Activated CD4-positive, alpha-beta T cell treated with anti-CD3 and anti-CD28 coated beads, Interleukin-10, Interleukin-2, amounts not matched to agents 100 ng/mL and 50 ng/mL, durations not matched to agents 16 hours and 8 hours (primary cell): ENCODE measurements around the gene MVB12B.

Source experiments
- DNase-seq: peaks from one replicate; pipeline ENCODE4 v3.0.0-alpha.2; 2020

MVB12B gene

DNA sequence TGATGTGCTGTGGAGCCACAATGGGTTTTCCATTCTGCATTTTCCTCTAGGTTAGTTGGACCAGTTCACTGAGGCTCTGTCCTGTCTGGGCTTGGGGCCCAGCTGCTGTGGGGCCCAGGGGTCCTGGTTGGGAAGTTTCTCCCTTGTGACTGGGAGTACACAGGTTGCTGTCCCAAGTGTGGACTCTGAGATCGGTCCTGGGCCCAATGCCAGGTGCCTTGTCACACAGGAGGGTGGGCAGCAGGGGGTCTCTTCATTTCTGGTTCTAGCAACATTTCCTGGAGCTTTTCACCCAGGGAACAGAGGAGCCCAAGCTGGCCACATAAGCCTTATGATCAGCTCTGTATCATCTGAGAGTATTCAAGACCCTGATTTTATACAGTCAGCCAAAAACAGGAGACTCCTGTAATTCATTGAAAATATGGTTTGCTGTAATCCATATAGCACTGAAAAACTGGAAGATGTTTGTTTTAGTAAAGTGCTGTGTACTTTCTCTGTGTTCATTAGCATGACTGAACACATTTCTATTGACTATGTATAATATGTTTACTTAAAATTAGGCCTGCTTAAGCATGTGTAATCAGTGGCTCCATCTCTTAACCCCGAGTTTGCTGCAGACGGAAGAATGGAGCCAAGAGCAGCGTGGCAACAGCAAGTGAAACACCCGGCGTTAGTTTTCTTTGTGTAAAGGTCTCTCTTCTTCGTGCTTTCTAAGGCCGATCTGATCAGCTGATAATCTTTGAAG lies 62.5 kb downstream of the MVB12B start:
- no peak for DNase-seq

DNA sequence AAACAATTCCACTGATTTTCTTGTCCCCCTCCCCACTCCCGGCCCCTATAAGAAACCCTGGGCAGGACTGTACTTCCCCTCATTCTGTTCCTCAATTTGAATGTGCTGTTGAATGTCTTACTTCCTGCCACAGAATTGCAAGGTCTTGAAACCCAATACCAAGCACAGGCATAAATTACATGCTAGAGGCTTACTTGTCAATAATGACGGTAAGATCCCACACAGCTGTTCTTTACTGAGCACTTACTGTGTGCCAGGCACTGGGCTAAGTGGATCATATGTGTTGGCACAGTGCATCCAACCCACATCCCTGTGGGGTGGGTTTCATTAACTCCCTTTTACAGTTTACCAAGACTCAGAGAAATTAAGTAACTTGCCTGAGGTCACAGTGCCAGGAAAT lies 63.4 kb downstream of the MVB12B start:
- no peak for DNase-seq

DNA sequence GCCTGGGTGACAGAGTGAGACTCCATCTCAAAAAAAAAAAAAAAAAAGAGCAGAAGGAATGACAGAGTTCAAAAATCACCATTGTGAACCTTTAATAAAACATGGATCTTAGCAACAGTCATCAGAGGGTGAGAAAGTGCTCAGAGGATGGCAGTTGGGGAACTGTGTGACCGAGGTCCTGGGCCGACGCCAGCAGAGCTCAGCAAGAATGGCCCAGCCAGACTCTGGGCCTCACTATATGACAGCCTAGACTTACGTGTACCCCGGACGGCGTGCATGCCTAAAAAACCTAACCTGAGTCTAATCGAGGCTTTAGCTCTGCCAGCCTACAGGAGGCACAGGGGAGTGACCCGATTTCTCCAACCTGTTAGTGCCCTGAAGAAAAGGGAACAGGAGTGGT lies 64.3 kb downstream of the MVB12B start:
- no peak for DNase-seq

DNA sequence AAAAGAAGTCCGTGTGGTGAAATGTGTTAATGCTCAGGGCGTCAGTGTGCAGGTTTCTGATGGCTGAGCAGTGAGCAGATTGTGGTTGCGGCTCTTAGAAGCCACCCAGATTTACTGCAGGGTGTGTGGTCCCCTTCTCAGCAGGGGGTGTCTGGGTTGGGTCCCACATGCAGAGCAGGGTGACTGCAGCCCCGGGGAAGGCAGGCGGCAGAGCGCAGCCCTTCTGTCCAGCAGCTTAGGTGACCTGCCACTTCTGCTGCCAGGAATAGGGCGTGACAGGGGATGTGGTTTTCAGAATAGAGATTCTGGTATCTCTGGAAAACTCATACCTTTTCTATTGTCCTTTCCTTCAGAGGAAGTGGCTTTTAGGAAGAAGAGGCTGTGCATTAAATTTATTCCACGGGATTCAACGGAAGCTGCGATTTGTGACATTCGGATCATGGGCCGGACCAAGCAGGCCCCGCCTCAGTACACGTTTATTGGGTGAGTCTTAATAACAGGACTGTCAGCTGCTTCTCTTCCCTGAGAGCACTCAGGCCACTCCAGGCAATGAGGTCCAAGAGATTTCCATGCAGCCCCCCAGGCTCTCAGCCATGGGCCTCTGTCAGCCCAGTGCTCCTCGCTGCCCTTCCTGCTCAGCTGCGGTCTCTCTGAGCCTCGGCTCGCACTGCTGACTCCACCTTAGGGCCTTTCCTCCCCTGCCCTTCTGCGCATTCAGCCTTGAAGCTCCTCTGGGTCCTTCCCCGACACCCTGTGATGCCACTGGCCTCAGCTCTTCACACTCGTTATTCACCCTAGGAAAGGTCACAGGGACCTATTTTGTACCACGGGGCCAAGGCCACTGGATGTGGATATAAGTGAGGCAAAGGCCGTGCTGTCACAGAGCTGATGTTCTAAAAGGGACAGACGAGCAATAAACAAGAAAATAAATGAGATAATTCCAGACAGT lies 65.4 kb downstream of the MVB12B start:
- no peak for DNase-seq

DNA sequence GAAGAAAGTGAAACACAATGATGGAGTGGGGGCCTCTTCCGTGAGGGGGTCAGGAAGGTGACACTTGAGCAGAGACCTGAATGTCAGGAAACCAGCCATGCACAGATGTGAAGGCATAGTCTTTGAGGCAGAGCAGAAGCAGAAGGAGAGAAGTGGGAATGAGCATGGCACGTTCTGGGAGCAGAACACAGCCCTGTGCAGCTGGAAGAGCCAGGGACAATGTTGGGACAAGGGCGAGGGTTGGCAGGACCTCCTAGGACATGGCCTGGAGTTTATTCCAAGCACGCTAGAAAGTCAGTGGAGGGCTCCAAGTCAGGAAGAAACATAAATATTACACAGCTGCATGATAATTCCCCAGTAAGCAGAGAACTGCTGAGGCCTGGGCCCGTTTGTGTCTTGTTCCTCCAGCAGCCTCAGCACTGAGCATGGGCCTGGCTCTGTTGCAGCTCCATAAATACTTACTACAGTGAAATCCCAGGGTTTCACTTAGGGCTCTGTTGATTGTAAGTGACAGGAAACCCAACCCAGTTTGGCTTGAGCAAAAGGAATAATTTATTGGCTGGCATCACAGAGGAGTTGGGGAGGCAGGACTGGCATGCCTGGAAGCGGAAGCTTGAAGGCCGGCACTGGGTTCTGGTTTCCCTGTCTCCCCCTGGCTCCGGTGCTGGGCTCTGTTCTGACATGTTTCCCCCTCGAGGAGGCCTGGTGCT lies 66.2 kb downstream of the MVB12B start:
- DNase-seq, result no peak

DNA sequence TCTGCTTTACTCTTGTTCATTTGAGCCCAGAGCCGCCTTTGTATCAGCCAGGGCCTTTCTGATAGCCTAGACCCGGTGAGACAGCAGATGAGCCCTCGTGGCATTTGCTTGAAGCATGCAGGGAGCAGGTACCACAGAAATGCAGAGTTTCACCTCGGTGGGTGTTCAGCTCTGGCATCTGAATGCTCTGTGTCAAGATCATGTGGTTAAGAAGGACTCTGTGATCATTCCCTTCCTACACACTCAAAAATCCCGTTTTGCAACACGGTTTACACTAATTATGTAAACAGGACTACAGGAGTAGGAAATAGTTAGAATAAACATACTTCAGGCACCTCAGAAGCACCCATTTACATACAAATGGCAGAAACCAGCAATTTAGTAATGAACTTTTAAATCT lies 67.2 kb downstream of the MVB12B start:
- DNase-seq, result no peak

DNA sequence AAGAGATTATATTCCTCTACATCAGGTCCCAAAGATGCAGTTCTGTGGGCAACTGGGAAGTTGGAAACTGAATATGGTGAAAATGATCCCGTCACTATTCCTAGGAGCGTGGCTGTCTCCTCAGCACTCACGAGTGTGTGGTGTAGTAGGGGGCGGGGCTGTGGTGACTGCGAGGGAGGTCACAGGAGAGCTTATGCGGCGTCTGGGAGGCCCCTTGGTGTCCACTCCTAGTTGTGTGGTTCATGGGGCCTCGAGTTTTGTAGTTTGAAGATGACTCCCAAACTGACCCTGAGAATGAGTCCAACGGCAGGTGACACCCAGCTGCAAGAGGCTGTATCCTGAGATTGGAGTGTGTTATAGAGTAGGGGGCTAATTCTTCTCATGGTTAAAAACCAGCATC lies 68.2 kb downstream of the MVB12B start:
- DNase-seq, result no peak

DNA sequence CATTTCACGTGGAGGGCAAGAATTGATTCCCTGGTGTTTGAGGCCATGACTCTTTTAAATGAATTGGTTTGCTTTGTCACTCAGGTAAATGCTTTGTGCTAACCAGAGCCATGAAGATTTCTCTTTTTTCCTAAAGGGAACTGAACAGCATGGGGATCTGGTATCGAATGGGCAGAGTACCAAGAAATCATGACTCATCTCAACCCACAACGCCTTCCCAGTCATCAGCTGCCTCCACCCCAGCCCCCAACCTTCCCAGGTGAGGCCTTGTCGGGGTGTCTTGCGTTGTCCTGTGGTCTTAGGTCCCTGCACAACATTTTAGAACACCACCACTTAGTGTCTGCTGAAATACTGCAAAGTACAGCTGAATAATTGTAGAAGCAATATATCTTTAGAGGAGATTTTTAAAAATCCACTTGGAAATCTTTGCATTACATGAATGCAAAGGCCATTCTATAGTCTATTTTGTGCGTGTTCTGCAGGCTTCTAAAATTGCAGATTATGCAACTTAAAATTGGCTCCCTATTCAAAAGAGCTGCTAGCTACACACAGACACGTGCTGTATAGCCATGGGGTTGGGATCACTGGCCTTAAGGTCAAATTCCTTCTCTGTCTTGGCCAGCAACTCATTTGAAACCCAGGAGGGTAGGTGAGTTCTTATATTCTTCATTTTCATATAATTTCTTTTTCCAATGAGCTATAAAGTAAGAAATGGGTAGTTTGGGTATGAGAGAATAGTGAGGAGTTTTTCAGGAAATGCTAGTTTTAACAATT lies 69.0 kb downstream of the MVB12B start:
- peak; percentile 46 for DNase-seq

DNA sequence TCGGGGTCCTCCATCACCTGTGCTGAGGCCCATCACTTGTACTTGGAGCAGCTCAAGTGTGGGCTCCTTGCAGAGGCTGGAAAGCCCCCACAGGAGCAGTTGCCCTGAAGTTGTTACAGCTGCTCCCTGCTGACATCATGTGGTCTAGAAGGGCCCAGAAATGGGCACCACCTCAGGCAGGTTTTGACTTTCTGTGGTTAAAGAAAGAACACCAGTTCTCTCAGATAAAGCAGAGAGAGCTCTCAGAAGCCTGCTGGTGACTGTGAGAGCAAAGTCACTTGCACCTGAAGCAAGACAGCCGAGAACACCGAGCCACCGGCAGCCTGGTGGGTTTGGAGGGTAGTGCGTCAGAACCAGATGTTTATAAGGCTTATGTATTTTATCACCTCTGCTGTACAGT lies 70.4 kb downstream of the MVB12B start:
- peak; percentile 90 for DNase-seq

DNA sequence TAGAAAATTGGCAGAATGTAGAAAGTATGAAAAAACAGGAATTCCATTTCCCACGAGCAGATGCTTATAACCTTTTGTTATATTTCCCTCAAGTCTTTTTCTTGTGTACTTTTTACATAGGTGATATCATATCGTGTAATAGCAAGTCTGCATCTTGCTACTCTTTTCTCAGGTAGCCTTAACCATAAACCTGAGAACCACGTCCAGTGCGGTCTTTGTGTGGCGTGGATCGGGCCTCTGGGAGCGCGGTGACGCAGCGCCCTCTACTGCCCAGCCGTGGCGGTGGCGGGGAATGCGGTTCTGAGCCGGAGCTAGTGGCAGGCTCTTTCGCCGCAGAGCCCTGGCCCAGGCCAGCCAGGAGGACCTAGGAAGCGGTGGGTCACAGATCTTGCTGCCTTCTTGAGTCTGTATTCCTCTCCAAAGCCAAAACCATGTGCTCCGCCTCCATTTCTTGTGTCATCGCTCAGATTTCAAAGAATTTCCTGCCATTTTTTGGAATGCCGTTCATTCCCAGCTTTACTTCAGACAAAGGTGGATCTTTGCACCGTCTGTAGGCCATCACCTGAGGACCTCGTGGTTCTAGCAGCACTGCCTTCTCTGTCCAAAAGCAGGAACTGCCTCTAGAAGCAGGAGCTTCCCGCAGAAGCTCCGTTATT lies 71.9 kb downstream of the MVB12B start:
- peak; percentile 79 for DNase-seq

DNA sequence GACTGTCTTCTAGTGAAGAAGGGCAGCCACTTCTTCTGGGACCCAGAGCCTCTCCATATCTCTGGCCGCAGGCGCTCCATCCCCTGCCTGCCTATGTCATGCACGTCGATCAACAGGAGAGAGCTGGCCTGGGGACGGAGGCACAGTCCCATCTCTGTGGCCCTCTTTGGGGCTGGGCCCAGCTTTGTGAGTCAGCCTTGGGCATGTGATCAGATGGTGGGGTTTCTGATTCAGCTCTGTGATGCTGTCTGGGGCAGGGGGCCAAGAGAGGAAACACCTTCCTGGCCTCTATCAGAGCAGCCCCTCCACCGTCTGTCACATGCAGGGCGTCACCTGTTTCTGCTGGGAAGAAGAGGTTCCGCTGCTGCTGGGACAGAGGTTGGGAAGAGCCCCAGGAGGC lies 72.6 kb downstream of the MVB12B start:
- no peak for DNase-seq

DNA sequence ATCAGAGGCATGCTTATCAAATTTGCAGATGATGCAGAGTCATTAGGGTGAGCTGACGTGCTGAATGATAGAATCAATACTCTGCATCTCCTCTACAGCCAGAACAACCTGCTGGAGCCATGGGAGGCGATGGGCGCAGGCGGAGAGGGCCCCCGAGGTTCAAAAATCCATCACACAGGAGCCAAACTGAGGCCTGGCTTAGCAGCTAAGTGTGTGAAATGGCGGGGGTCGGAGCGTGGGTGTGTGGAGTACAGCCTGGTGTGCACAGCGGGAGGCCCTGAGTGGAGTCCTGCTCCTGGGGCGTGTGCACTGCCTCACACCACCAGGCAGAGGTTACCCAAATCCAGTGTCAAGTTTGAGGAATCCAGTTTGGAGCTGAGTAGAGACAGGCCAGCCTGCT lies 73.2 kb downstream of the MVB12B start:
- no peak for DNase-seq

DNA sequence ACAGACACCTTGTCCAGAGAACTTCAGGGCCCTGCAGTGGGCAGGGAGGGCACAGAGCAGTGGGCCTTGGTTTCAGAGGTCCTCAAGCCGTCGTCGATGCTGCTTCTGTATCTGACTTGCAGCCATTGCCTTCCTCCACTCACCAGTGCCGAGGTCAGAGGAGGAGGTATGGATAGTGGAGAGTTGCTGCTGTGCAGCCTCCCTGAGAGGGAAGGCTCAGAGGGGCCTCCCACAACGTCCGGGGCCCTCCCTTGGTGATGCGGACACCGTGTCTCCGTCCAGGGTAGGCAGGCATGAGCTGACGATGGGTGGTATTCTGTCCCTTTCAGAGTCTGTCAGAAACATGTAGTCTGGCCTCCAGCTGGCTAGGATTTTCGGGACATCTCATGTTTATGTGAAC lies 73.9 kb downstream of the MVB12B start:
- no peak for DNase-seq

DNA sequence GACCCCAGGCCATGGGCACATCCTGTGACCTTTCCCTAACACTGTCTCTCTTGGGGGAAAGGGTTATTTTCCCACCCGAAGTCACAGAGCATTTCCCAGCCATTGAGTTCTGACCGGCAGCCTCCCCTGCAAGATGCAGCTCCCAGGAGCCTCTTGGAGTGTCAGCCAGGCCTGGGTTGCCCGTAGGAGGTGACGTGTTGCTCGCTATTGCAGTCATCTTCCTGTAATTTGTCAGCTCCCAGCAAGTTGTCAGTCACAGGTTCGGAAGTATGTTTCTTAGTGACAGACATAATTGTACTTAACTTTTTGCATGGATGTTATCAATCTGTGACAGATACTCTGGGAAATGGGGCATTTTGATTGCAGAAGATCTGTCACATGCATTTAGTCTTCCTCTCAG lies 74.5 kb downstream of the MVB12B start:
- peak; percentile 69 for DNase-seq

DNA sequence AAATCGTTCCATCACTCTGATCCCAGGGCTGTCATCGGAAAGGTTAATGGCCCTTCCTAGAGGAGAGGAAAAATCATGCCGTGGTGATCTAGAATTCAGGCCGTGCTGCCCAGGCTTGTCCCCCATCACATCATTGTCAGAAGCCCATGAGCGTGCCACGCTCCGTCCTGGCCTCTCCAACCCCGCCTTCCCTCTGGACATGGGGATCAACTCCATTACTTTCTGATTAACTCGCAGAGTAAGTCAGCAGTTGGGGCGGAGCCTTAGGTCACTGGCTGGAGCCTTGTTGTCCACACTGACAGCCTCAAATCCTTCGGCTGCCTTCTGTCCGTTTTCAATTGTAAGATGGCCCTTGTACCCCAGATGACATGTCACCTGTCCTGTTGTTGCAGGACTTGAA lies 75.0 kb downstream of the MVB12B start:
- no peak for DNase-seq

DNA sequence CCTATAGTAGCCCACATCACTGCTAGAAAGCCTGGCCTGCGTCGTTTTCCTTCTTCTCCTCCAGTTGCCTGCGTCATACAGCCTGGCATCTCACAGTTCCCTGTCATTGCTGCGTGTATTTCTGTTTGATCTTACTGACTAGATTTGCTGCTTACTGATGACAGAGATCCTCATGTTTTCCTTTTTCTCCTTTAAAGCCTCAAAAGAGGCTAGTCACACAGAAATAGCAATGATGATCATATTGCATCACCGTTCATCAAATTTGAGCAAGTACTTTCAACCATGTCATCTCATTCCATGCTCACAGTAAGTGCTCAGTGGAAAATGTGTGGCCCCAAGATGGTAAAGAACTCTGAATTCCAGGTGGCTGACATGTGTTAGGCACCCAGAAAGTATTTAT lies 76.8 kb downstream of the MVB12B start:
- no peak for DNase-seq

DNA sequence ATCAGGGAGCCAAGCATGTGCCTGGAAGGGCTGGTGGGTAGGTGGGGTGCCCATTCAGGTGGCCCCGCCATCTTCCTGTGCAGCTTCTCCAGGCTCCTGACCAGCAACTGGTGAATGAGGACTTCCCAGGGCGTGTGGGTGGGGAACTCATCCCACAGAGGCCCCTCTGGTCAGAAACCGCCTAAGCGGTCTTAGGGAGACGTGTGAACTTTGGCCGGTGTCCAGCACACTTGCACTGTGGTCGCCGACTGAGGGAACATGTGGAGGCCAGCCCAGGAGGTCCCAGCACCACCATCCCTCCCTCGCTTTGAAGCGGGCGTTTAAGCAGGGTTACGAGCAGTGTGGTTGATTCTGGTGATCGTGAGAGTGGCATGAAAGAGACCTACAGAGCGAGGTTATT lies 77.8 kb downstream of the MVB12B start:
- DNase-seq, result no peak

DNA sequence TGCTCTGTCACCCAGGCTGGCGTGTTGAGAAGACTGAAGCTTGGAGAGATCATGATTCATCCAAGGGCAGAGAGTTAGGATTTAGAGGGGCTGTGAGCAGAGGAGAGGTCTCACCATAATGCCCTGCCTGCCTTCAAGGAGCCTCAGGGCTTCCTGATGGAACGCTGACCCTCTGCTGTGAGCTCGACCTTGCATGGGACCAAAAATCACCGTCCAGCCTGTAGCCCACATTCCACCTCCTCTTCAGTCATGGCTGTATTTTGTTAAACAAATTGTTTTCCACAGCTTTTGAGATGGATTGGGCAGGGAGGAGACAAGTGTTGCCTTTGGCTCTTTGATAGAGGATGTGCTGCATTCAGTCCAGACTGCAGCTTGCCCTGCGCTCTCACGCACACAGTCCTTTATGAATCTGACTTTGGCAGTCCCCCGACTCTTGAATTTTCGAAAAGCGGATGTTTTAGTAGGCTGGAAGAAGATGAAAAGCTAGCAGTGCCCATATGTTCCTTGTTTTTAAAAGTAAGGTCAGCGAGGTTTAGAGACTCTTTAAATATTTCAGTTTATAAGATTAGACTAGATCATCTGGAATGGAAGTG lies 79.5 kb downstream of the MVB12B start:
- no peak for DNase-seq

DNA sequence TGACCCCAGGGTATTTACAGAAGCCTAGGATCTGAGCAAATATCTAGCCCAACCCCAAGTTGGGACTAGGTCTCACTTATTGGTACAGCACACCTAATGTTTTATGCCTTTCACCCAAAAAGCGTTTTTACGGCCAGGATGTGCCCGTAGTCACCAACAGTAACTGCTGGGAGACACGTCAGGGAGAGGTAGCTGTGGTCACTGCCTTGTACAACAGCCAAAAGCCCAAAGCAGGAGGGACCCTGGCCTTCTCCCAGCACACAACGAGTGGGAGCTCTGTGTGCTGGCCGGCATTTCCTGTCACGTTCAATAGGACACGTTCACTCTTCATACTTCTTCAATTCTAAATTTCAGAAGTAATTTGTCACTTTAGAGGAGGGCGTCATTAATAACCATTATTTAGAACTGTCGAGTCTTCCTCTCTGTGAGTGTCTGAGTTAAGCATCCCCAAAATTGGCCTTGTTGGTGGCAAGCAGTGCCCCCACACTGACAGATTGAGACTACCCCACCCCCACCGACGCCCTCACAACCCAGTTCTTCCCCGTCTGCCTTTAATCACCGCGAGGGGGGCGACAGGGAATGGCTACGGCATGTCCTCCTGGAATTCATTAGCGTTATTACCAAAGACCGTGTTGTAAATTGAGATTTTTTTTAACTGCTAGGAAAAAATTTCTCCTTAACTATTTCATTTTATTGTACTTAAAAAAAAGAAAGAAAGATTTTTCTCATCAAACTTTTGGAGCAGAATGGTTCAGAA lies 80.7 kb downstream of the MVB12B start:
- no peak for DNase-seq

DNA sequence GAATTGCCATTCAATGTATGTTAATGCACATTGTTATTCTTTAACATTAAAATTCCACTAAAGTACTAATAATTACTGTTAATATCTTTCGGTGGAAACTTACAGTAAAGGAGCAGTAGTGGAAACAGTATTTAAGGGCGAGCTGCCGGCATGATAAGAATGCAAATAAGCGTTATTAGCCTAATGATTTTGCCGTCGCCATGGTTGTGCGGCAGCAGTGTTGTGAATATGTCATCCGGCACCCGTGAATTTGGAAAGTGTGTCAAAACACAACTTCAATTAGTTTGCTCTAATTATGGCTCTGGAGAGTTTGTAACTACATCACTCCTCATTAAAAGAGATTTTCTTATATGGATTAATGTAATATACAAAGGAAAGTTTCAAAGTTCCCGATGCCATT lies 81.4 kb downstream of the MVB12B start:
- DNase-seq, result no peak

DNA sequence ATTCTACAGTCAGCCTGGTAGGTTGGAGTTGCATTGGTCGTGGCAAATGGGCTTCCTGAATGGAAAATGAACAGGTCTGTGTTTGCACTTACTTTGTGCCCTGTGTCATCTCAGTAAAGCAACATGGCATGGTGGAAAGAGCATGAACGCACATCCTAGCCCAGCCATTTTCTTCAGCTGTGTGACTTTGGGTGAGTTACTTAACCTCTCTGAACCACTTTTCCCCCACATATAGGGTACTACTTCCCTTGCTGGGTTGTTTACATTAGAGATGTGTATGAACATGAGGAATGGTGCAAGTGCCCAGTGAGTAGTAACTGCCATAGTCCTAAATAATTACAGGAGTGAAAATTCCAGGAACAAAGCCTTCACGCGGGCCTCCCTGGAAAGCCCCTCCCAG lies 83.6 kb downstream of the MVB12B start:
- DNase-seq, result no peak
